Endodermal cell (in vitro differentiated cells): ENCODE results near the gene GAS6. TPM values are rescaled to one million over a fixed set of nuclear protein-coding genes. Genes with fewer than 3 reads are reported as not detected.

Experiments used
- DNase-seq: peaks from one replicate; pipeline ENCODE4 v3.0.0-alpha.2; 2017
- H3K27ac ChIP-seq: 2 replicates; pipeline ENCODE4 v1.5.1; 2013; ENCODE audit warnings: mild to moderate bottlenecking, low read depth, low read length, moderate library complexity
- H3K27me3 ChIP-seq: 2 replicates; pipeline ENCODE4 v1.6.1; 2013; ENCODE audit warnings: mild to moderate bottlenecking, low read length, moderate library complexity; ENCODE audit not compliant: insufficient read depth, control insufficient read depth, poor library complexity, severe bottlenecking
- H3K36me3 ChIP-seq: 2 replicates; pipeline ENCODE4 v1.7.0; 2013; ENCODE audit warnings: mild to moderate bottlenecking, low read length, moderate library complexity; ENCODE audit not compliant: control insufficient read depth, insufficient read depth
- H3K4me1 ChIP-seq: one replicate; pipeline ENCODE4 v1.7.0; 2013; ENCODE audit warnings: low read length; ENCODE audit not compliant: control insufficient read depth, insufficient read depth
- H3K4me3 ChIP-seq: 2 replicates; pipeline ENCODE4 v1.5.1; 2013; ENCODE audit warnings: mild to moderate bottlenecking, low read length, moderate library complexity
- H3K9ac ChIP-seq: 2 replicates; pipeline ENCODE4 v1.6.1; 2013; ENCODE audit warnings: mild to moderate bottlenecking, low read length, moderate library complexity; ENCODE audit not compliant: poor library complexity, severe bottlenecking; ENCODE audit errors: extremely low read depth
- H3K9me3 ChIP-seq: 2 replicates; pipeline ENCODE4 v1.6.1; 2013; ENCODE audit warnings: mild to moderate bottlenecking, low read length, moderate library complexity; ENCODE audit not compliant: control insufficient read depth
- H3K27ac Mint-ChIP-seq: 2 replicates; pipeline ENCODE4 v1.8.0; 2020; ENCODE audit warnings: mixed read lengths
- H3K27me3 Mint-ChIP-seq: 2 replicates; pipeline ENCODE4 v1.8.0; 2021; ENCODE audit warnings: mild to moderate bottlenecking, mixed read lengths; ENCODE audit not compliant: insufficient read depth
- H3K36me3 Mint-ChIP-seq: 2 replicates; pipeline ENCODE4 v1.8.0; 2020; ENCODE audit warnings: low read depth, mixed read lengths
- H3K4me1 Mint-ChIP-seq: 2 replicates; pipeline ENCODE4 v1.8.0; 2020; ENCODE audit warnings: mixed read lengths
- H3K4me3 Mint-ChIP-seq: 2 replicates; pipeline ENCODE4 v1.8.0; 2020; ENCODE audit warnings: mild to moderate bottlenecking, moderate library complexity, mixed read lengths
- H3K9me3 Mint-ChIP-seq: 2 replicates; pipeline ENCODE4 v1.8.0; 2020; ENCODE audit warnings: mild to moderate bottlenecking, mixed read lengths
- WGBS, 2 experiments: methylation state at CpG; one replicate each; pipeline versions ENCODE4 v1.1.5 to v1.1.7; 2013; ENCODE audit warnings: missing lambda C conversion rate in 2 of 2, mixed read lengths in 1 of 2; ENCODE audit not compliant: insufficient coverage in 1 of 2, insufficient read length in 1 of 2; 5-methylcytosine and 5-hydroxymethylcytosine counted together
- total RNA-seq, 2 donors: library from RNA; stranded (reverse); fragmentation: NEBNext Ultra II Directional in 1 of 2; extraction: Animal tissue kit (Norgen Biotek cat#: 25700) in 1 of 2; gene quantifications; 2 replicates in 1 of 2; 3 replicates in 1 of 2; pipeline ENCODE4 v1.2.1, GENCODE V29; 2021
- TF ChIP-seq, protein P1 (sequence below): fragments of 200-600 bp; sonication (generic); conservative IDR thresholded peaks from 2 replicates; pipeline ENCODE4 v1.5.0; 2021; ENCODE audit warnings: antibody characterized with exemption, mild to moderate bottlenecking

Gene GAS6
- total RNA-seq, 2 donors from 2014 or later, result 45.7 to 49.6 TPM

DNA sequence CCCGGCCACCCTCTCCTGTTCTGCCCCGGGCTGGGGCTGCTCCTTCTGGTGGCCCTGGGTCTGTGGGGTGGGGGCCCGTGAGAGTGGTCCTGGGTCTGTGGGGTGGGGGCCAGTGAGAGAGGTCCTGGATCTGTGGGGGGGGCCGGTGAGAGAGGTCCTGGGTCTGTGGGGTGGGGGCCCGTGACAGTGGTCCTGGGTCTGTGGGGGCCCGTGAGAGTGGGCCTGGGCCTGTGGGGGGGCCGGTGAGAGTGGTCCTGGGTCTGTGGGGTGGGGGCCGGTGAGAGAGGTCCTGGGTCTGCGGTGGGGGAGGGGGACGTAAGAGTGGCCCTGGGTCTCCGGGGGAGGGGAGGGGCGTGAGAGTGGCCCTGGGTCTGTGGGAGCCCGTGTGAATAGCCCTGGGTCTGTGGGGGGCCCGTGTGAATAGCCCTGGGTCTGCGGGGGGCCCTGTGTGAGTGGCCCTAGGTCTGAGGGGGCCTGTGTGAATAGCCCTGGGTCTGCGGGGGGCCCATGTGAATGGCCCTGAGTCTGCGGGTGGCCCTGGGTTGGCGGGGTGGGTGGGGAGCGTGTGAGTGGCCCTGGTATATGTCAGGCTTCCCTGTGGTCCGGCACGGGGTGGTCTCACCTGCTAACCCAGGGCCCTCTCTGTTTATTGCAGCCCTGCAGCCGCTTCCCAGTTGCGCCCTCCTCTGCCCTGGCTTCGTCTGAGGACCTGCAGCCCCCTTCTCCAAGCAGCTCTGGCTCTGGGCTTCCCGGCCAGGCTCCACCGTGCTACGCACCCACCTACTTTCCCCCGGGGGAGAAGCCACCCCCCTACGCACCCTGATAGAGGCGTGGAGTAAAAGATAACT lies 52.6 kb downstream of the GAS6 start:
- Mint-ChIP-seq H3K27me3 (peaks cover 2% of the 10 kb centered on the region), H3K4me1 (no peaks in the 10 kb centered on the region)

DNA sequence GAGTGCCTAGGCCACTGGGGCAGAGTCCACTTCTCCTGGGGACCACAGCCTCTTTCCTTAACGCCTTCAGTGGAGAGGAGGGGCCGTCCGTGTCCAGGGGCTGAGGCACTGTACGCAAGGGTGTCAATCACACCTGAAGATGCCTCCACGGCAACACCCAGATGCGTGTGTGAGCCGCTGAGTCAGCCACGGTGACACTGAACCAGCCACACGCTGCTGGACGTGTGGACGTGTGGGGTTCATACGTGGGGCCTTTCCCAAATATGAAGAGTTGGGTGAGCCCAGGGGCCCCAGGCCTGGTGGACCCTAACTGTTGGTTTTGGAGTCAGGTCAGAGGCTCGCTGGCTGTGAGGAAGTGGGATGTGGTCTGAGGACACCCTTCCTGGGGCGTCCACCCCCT lies 53.2 kb downstream of the GAS6 start:
- Mint-ChIP-seq H3K27me3 (peaks cover 2% of the 10 kb centered on the region), H3K9me3 (peaks cover 14% of the 10 kb centered on the region), H3K4me1 (no peaks in the 10 kb centered on the region), H3K4me3 (no peak overlapping the region), H3K27ac (no peak overlapping the region), H3K36me3 (peaks cover 2% of the 10 kb centered on the region)
- no peak for DNase-seq
- no peaks in the 10 kb centered on the region for H3K27me3 ChIP-seq
- H3K27ac ChIP-seq, result no peak overlapping the region
- TF ChIP-seq, protein P1, sequence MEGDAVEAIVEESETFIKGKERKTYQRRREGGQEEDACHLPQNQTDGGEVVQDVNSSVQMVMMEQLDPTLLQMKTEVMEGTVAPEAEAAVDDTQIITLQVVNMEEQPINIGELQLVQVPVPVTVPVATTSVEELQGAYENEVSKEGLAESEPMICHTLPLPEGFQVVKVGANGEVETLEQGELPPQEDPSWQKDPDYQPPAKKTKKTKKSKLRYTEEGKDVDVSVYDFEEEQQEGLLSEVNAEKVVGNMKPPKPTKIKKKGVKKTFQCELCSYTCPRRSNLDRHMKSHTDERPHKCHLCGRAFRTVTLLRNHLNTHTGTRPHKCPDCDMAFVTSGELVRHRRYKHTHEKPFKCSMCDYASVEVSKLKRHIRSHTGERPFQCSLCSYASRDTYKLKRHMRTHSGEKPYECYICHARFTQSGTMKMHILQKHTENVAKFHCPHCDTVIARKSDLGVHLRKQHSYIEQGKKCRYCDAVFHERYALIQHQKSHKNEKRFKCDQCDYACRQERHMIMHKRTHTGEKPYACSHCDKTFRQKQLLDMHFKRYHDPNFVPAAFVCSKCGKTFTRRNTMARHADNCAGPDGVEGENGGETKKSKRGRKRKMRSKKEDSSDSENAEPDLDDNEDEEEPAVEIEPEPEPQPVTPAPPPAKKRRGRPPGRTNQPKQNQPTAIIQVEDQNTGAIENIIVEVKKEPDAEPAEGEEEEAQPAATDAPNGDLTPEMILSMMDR, result no peak
- H3K9me3 ChIP-seq, result no peaks in the 10 kb centered on the region
- no peaks in the 10 kb centered on the region for H3K4me1 ChIP-seq
- H3K9ac ChIP-seq, result no peak overlapping the region
- no peak overlapping the region for H3K4me3 ChIP-seq
- 90 to 97% methylated on average over 13 to 14 of the region's 14 CpGs for WGBS, 2 experiments
- no peaks in the 10 kb centered on the region for H3K36me3 ChIP-seq

More for the DNA sequence above, 52.6 kb downstream of the GAS6 start:
- Histone ChIP-seq H3K9me3 (no peaks in the 10 kb centered on the region), H3K27me3 (no peaks in the 10 kb centered on the region), H3K4me3 (no peak overlapping the region), H3K36me3 (no peaks in the 10 kb centered on the region), H3K9ac (no peak overlapping the region), H3K4me1 (no peaks in the 10 kb centered on the region), H3K27ac (no peak overlapping the region)
- TF ChIP-seq, protein P1, result no peak
- Mint-ChIP-seq H3K9me3 (peaks cover 14% of the 10 kb centered on the region), H3K4me3 (no peak overlapping the region), H3K36me3 (peaks cover 2% of the 10 kb centered on the region), H3K27ac (no peak overlapping the region)
- no peak for DNase-seq
- WGBS, 2 experiments, result 90 to 95% methylated on average over 14 to 25 of the region's 30 CpGs

DNA sequence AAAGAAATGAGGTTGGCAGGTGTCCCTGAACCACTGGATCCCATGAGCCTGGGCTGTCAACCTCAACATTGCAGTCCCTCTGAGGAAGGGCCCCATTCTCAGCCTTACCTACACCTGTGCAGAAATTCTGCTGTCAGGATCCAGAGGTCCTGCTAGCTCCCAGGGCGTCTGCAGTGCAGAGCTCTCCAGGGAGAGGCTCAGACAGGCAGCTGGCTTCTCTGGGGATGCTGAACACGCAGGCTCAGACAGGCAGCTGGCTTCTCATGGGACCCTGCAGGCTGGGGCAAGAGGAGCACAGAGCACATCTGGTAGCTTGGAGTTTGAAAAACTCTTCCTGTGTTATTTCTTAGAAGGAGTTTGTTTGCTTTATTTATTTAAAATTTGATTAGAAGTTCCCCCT lies 53.9 kb downstream of the GAS6 start:
- Histone ChIP-seq H3K9me3 (no peaks in the 10 kb centered on the region), H3K36me3 (no peaks in the 10 kb centered on the region), H3K4me3 (no peak overlapping the region), H3K27me3 (no peaks in the 10 kb centered on the region), H3K4me1 (no peaks in the 10 kb centered on the region), H3K9ac (no peak overlapping the region), H3K27ac (no peak overlapping the region)
- Mint-ChIP-seq H3K36me3 (peaks cover 2% of the 10 kb centered on the region), H3K4me1 (no peaks in the 10 kb centered on the region), H3K9me3 (peaks cover 14% of the 10 kb centered on the region), H3K27me3 (peaks cover 2% of the 10 kb centered on the region), H3K4me3 (no peak overlapping the region), H3K27ac (no peak overlapping the region)
- TF ChIP-seq, protein P1, result no peak
- DNase-seq, result no peak
- WGBS, 2 experiments, result 75 to 85% methylated on average over 2 of the region's 2 CpGs
